Mesendoderm (in vitro differentiated cells): ENCODE data around the gene CPNE5.

ENCODE experiments used
- DNase-seq: peaks from one replicate; pipeline ENCODE4 v3.0.0; 2013
- H2AK5ac ChIP-seq: 2 replicates; pipeline ENCODE4 v1.6.1; 2013; ENCODE audit warnings: low read length, inconsistent platforms
- H2BK120ac ChIP-seq: 2 replicates; pipeline ENCODE4 v1.6.1; 2013; ENCODE audit warnings: low read depth, mild to moderate bottlenecking, low read length, moderate library complexity, mixed read lengths
- H2BK15ac ChIP-seq: replicated peaks from 2 replicates; pipeline ENCODE4 v1.6.1; 2013; ENCODE audit warnings: low read depth, mild to moderate bottlenecking, moderate library complexity
- H2BK5ac ChIP-seq: 2 replicates; pipeline ENCODE4 v1.6.1; 2013; ENCODE audit warnings: low read length, inconsistent platforms
- H3K18ac ChIP-seq: 2 replicates; pipeline ENCODE4 v1.6.1; 2013; ENCODE audit warnings: mild to moderate bottlenecking, low read length, mixed read lengths
- H3K23ac ChIP-seq: one replicate; pipeline ENCODE4 v1.6.1; 2013; ENCODE audit warnings: low read length
- H3K27ac ChIP-seq: 2 replicates; pipeline ENCODE4 v1.5.1; 2013; ENCODE audit warnings: low read depth, mild to moderate bottlenecking, inconsistent platforms, low read length, moderate library complexity
- H3K27me3 ChIP-seq: 2 replicates; pipeline ENCODE4 v1.6.1; 2013; ENCODE audit warnings: low read length, control low read depth, mild to moderate bottlenecking, inconsistent platforms; ENCODE audit not compliant: insufficient read depth, poor library complexity
- H3K36me3 ChIP-seq: 2 replicates; pipeline ENCODE4 v1.6.1; 2013; ENCODE audit warnings: low read length, inconsistent platforms; ENCODE audit not compliant: control insufficient read depth, insufficient read depth
- H3K4ac ChIP-seq: one replicate; pipeline ENCODE4 v1.6.1; 2013; ENCODE audit warnings: low read depth, mild to moderate bottlenecking, low read length, moderate library complexity
- H3K4me1 ChIP-seq: 2 replicates; pipeline ENCODE4 v1.6.1; 2013; ENCODE audit warnings: low read depth, low read length, inconsistent platforms; ENCODE audit not compliant: control insufficient read depth
- H3K4me2 ChIP-seq: 2 replicates; pipeline ENCODE4 v1.6.1; 2013; ENCODE audit warnings: low read length
- H3K4me3 ChIP-seq: 2 replicates; pipeline ENCODE4 v1.5.1; 2013; ENCODE audit warnings: mild to moderate bottlenecking, low read length
- H3K56ac ChIP-seq: one replicate; pipeline ENCODE4 v1.6.1; 2013; ENCODE audit warnings: low read length
- H3K79me1 ChIP-seq: 2 replicates; pipeline ENCODE4 v1.6.1; 2013; ENCODE audit warnings: low read length, inconsistent platforms
- H3K79me2 ChIP-seq: 2 replicates; pipeline ENCODE4 v1.6.1; 2013; ENCODE audit warnings: mild to moderate bottlenecking, low read length; ENCODE audit not compliant: control insufficient read depth, insufficient read depth
- H3K9ac ChIP-seq: 2 replicates; pipeline ENCODE4 v1.6.1; 2013; ENCODE audit warnings: low read length, inconsistent platforms
- H4K5ac ChIP-seq: one replicate; pipeline ENCODE4 v1.6.1; 2013; ENCODE audit warnings: low read length
- H4K8ac ChIP-seq: one replicate; pipeline ENCODE4 v1.6.1; 2013; ENCODE audit warnings: low read depth, mild to moderate bottlenecking, control low read depth, low read length, moderate library complexity
- WGBS: extraction: QIAGEN DNeasy Blood & Tissue Kit; methylation state at CpG from one replicate; pipeline ENCODE4 v1.1.7; 2013; ENCODE audit warnings: low lambda C conversion rate, missing lambda C conversion rate; ENCODE audit not compliant: insufficient coverage; ENCODE audit errors: extremely low coverage; 5-methylcytosine and 5-hydroxymethylcytosine counted together

CPNE5 gene

DNA sequence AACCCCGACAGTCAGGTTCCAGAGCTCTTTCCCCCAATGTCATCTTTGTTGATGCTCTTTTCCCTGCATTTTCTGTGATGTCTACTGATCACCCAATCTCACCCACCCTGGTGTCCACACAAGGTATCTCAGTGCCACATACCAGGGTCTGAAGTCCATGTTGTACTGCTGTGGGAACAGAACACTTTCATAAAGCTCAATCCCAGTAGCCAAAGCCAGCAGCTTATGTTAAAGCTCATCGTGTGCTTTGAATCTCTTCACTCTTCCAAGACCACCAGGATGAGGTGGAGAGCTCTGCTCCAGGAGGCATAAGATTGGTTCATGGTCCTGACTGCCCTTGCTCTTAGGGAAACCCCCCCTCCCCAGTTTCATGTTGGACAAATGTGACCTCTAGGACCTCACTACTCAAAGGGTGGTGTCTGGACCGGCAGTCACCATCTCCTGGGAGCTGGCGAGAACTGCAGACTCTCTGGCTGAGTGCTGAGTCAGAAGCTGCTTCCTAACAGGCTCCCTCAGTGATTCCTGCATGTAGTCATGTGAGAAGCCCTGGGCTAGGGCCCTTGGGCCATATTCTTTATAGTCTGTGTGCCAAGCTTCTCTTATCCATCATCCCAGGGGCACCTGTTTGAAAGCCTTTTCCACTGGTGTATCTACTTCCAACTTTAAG, 13.4 kb upstream of the CPNE5 start:
- peak; percentile 62 for DNase-seq

DNA sequence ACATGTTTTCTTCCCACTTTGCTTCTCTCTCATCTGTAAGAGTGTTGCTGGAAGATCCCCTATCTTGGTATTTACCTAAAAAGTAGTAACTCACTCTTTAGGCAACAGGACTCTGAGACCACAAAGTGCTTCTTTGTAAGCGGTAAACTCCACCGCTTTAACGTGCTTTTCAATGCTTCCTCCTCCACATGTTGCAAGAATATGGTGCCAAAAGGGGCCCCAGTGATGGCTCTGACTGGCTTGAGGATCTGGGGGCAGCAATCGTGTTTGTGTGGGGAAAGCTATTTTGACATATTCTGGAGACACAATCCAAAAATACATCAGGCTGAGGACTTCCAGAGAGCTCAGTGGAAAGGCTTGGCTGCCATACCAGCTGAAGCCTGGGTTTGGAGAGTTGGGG, 12.4 kb upstream of the CPNE5 start:
- Histone ChIP-seq H2AK5ac (no peak overlapping the region), H3K18ac (no peak overlapping the region), H3K27ac (no peak overlapping the region), H2BK5ac (no peak overlapping the region), H4K5ac (no peak overlapping the region), H3K4me1 (peaks cover 6% of the 10 kb centered on the region), H3K23ac (no peak overlapping the region), H4K8ac (no peak overlapping the region), H3K79me1 (peaks cover 2% of the 10 kb centered on the region), H3K4me2 (no peak overlapping the region), H3K56ac (no peak overlapping the region), H3K27me3 (no peaks in the 10 kb centered on the region), H3K79me2 (no peaks in the 10 kb centered on the region), H3K4ac (no peak overlapping the region), H2BK120ac (no peak overlapping the region), H3K4me3 (no peak overlapping the region), H2BK15ac (no peak overlapping the region), H3K9ac (no peak overlapping the region), H3K36me3 (peaks cover 4% of the 10 kb centered on the region)
- no CpG with 5 or more reads among the region's 4 CpGs for WGBS
- no peak for DNase-seq

More for the DNA sequence above, 13.4 kb upstream of the CPNE5 start:
- Histone ChIP-seq H4K8ac (no peak overlapping the region), H2BK120ac (no peak overlapping the region), H3K27ac (no peak overlapping the region), H3K4ac (no peak overlapping the region), H3K4me3 (no peak overlapping the region), H3K36me3 (peaks cover 4% of the 10 kb centered on the region), H2BK15ac (no peak overlapping the region), H3K27me3 (no peaks in the 10 kb centered on the region), H3K9ac (no peak overlapping the region), H4K5ac (no peak overlapping the region), H2AK5ac (no peak overlapping the region), H3K18ac (no peak overlapping the region), H3K79me1 (peaks cover 4% of the 10 kb centered on the region), H3K79me2 (no peaks in the 10 kb centered on the region), H3K23ac (no peak overlapping the region), H3K56ac (no peak overlapping the region), H3K4me1 (peaks cover 6% of the 10 kb centered on the region), H2BK5ac (no peak overlapping the region), H3K4me2 (no peak overlapping the region)
- no CpG with 5 or more reads among the region's 4 CpGs for WGBS

DNA sequence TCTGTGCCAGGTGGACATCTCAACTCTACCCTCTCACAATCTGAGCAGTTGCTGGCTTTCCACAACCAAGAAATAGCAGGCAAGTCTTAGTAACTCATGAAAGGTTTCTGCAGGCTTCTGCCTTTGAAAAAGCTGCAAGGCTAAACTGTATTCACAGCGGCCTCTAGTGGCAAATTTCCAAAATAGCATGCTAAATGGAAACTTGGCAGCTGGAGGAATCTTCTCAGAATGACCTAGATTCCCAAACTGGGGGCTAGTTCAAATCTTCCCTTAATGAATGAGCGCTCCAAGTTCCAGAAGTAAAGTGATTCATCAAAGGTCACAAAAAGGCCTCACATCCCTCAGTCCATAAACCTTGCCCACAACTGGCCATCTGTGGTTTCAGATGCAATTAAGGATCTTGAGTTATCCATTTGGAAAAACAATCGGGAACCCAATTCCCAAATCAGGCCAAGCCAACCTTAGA, 11.9 kb upstream of the CPNE5 start:
- Histone ChIP-seq H3K4me1 (peaks cover 6% of the 10 kb centered on the region), H3K27me3 (no peaks in the 10 kb centered on the region), H3K4me2 (no peak overlapping the region), H3K18ac (no peak overlapping the region), H3K23ac (no peak overlapping the region), H3K56ac (no peak overlapping the region), H3K4me3 (no peak overlapping the region), H3K4ac (no peak overlapping the region), H3K36me3 (peaks cover 1% of the 10 kb centered on the region), H3K27ac (no peak overlapping the region), H2BK15ac (no peak overlapping the region), H2AK5ac (no peak overlapping the region), H2BK5ac (no peak overlapping the region), H2BK120ac (no peak overlapping the region), H3K9ac (no peak overlapping the region), H4K8ac (no peak overlapping the region), H4K5ac (no peak overlapping the region), H3K79me2 (no peaks in the 10 kb centered on the region), H3K79me1 (no peaks in the 10 kb centered on the region)
- no CpG with 5 or more reads among the region's 3 CpGs for WGBS
- peak; percentile 71 for DNase-seq

GRCh38 chr6:36850021-36850420, 10.8 kb upstream of the CPNE5 start:
- H3K56ac ChIP-seq, result no peak overlapping the region
- no peak overlapping the region for H3K23ac ChIP-seq
- no peaks in the 10 kb centered on the region for H3K36me3 ChIP-seq
- no peaks in the 10 kb centered on the region for H3K79me1 ChIP-seq
- H3K4me3 ChIP-seq, result no peak overlapping the region
- H4K8ac ChIP-seq, result no peak overlapping the region
- DNase-seq, result no peak
- no peak overlapping the region for H3K27ac ChIP-seq
- H2BK120ac ChIP-seq, result no peak overlapping the region
- no CpG with 5 or more reads among the region's 9 CpGs for WGBS
- no peak overlapping the region for H3K18ac ChIP-seq
- no peak overlapping the region for H3K4me2 ChIP-seq
- no peak overlapping the region for H3K4ac ChIP-seq
- H4K5ac ChIP-seq, result no peak overlapping the region
- H3K79me2 ChIP-seq, result no peaks in the 10 kb centered on the region
- no peak overlapping the region for H3K9ac ChIP-seq
- no peak overlapping the region for H2BK15ac ChIP-seq
- peaks cover 6% of the 10 kb centered on the region for H3K4me1 ChIP-seq
- no peak overlapping the region for H2AK5ac ChIP-seq
- H3K27me3 ChIP-seq, result no peaks in the 10 kb centered on the region
- H2BK5ac ChIP-seq, result no peak overlapping the region

- Histone ChIP-seq H3K4me1 (peaks cover 6% of the 10 kb centered on the region), H4K5ac (no peak overlapping the region), H2AK5ac (no peak overlapping the region), H3K36me3 (no peaks in the 10 kb centered on the region), H3K23ac (no peak overlapping the region), H3K27ac (no peak overlapping the region), H4K8ac (no peak overlapping the region), H3K4ac (no peak overlapping the region), H2BK5ac (no peak overlapping the region), H3K56ac (no peak overlapping the region), H3K4me2 (peak overlapping the region; percentile 32), H3K9ac (peak overlapping the region; percentile 11), H2BK15ac (no peak overlapping the region), H3K79me1 (no peaks in the 10 kb centered on the region), H3K79me2 (no peaks in the 10 kb centered on the region), H3K27me3 (no peaks in the 10 kb centered on the region), H3K4me3 (no peak overlapping the region), H2BK120ac (no peak overlapping the region), H3K18ac (no peak overlapping the region)
- DNase-seq, result peak; percentile 92
- no CpG with 5 or more reads among the region's 26 CpGs for WGBS
Measured at GRCh38 chr6:36848658-36849441, 9.6 kb upstream of the CPNE5 start.
